Ascending aorta (tissue), 2 donors: Measurements from ENCODE around the gene PXDC1. TPM values are rescaled to one million over a fixed set of nuclear protein-coding genes. Genes with fewer than 3 reads are reported as not detected.
A peak's percentile ranks its signal among the peaks of the same experiment; 100 is the strongest.
"Not testable (repeated sequence)": the region's sequence is repeated elsewhere in the genome, so short reads cannot be mapped to it uniquely, and the experiment has no call there.

Source experiments
- DNase-seq, 2 donors: peaks; one replicate each; pipeline ENCODE4 v3.0.0-alpha.2; 2019; ENCODE audit warnings: low spot score in 2 of 2
- H3K27ac ChIP-seq, 2 donors: fragments of 200-600 bp; sonication (generic); one replicate each; pipeline ENCODE4 v1.5.1; 2016 to 2017; ENCODE audit warnings: mild to moderate bottlenecking in 1 of 2
- H3K27me3 ChIP-seq: fragments of 200-600 bp; sonication (generic); one replicate; pipeline ENCODE4 v1.5.1; 2017
- H3K36me3 ChIP-seq, 2 donors: fragments of 200-600 bp; sonication (generic); one replicate each; pipeline ENCODE4 v1.5.1; 2016
- H3K4me1 ChIP-seq, 2 donors: fragments of 200-600 bp; sonication (generic); one replicate each; pipeline ENCODE4 v1.5.1; 2016 to 2017; ENCODE audit warnings: mild to moderate bottlenecking in 1 of 2
- H3K4me3 ChIP-seq, 2 donors: fragments of 200-600 bp; sonication (generic); one replicate each; pipeline ENCODE4 v1.5.1; 2016 to 2017; ENCODE audit warnings: mild to moderate bottlenecking in 1 of 2
- H3K9me3 ChIP-seq, 2 donors: fragments of 200-600 bp; sonication (generic); one replicate each; pipeline ENCODE4 v1.5.1; 2016
- CTCF ChIP-seq, 3 experiments: fragments of 200-600 bp in 2 of 3; fragments of 450-650 bp in 1 of 3; sonication (generic) in 2 of 3; IDR thresholded peaks; one replicate each; pipeline ENCODE4 v1.5.1; 2016 to 2019; ENCODE audit warnings: antibody characterized with exemption in 3 of 3, mild to moderate bottlenecking in 1 of 3, moderate library complexity in 1 of 3
- intact Hi-C: fragments of 100-400 bp; cut with DNase I; formaldehyde crosslinking; loops from one replicate; pipeline ENCODE4 v1.15.1; 2023
- total RNA-seq: library from RNA; depleted of rRNA; stranded (reverse); fragments of >200 nt; gene quantifications from one replicate; pipeline ENCODE4 v1.1.0, GENCODE V29; 2016

Gene PXDC1
- total RNA-seq, 1 donor from 2014 or later, result 310 TPM

GRCh38 chr6:3773678-3774298, 22.3 kb upstream of the PXDC1 start:
- no peak for DNase-seq
- intact Hi-C loops, result no loop called here
- no peak overlapping the region for H3K27ac ChIP-seq

GRCh38 chr6:3772127-3772999, 20.9 kb upstream of the PXDC1 start:
- H3K36me3 ChIP-seq, H3K27ac ChIP-seq, DNase-seq, H3K4me1 ChIP-seq, H3K4me3 ChIP-seq, H3K27me3 ChIP-seq, intact Hi-C loops, H3K9me3 ChIP-seq: not testable (repeated sequence)

More at GRCh38 chr6:3773678-3774298, 22.3 kb upstream of the PXDC1 start:
- Histone ChIP-seq H3K36me3 (no peaks in the 10 kb centered on the region), H3K27me3 (no peaks in the 10 kb centered on the region), H3K4me1 (peaks cover 0 to 3% of the 10 kb centered on the region in 2 donors), H3K4me3 (no peak overlapping the region), H3K9me3 (no peaks in the 10 kb centered on the region)
- no peak for TF ChIP-seq CTCF (IDR thresholded peaks at IDR 0.05)

GRCh38 chr6:3771407-3772011, 20.0 kb upstream of the PXDC1 start:
- intact Hi-C loops, result no loop called here
- H3K36me3 ChIP-seq, result no peaks in the 10 kb centered on the region
- no peak overlapping the region for H3K4me3 ChIP-seq
- H3K4me1 ChIP-seq, result peaks cover 2 to 9% of the 10 kb centered on the region in 2 donors
- H3K27ac ChIP-seq, result peak overlapping the region in 1 of 2 donors; percentile 23
- no peak for DNase-seq
- no peaks in the 10 kb centered on the region for H3K9me3 ChIP-seq
- H3K27me3 ChIP-seq, result no peaks in the 10 kb centered on the region
- TF ChIP-seq CTCF (IDR thresholded peaks at IDR 0.05), result no peak

GRCh38 chr6:3770023-3770720, 18.7 kb upstream of the PXDC1 start:
- intact Hi-C loops, result no loop called here
- no peak overlapping the region for H3K27ac ChIP-seq
- TF ChIP-seq CTCF (IDR thresholded peaks at IDR 0.05), result no peak
- H3K27me3 ChIP-seq, result no peaks in the 10 kb centered on the region
- H3K36me3 ChIP-seq, result no peaks in the 10 kb centered on the region
- no peak for DNase-seq
- H3K4me3 ChIP-seq, result no peak overlapping the region
- H3K9me3 ChIP-seq, result no peaks in the 10 kb centered on the region
- H3K4me1 ChIP-seq, result peaks cover 5 to 17% of the 10 kb centered on the region in 2 donors

GRCh38 chr6:3769610-3770009, 18.1 kb upstream of the PXDC1 start:
- no peaks in the 10 kb centered on the region for H3K9me3 ChIP-seq
- no peak overlapping the region for H3K4me3 ChIP-seq
- H3K36me3 ChIP-seq, result no peaks in the 10 kb centered on the region
- no peaks in the 10 kb centered on the region for H3K27me3 ChIP-seq
- no peak for DNase-seq
- no peak for TF ChIP-seq CTCF (IDR thresholded peaks at IDR 0.05)
- H3K27ac ChIP-seq, result no peak overlapping the region
- H3K4me1 ChIP-seq, result peaks cover 5 to 23% of the 10 kb centered on the region in 2 donors
- intact Hi-C loops, result no loop called here
